Esophagus mucosa (tissue), 1 donor: Measurements from ENCODE around the gene DDX4. TPM values are rescaled to one million over a fixed set of nuclear protein-coding genes. Genes with fewer than 3 reads are reported as not detected.

Experiments
- total RNA-seq: library from RNA; stranded (reverse); gene quantifications from one replicate; pipeline ENCODE4 v1.2.4, GENCODE V29; 2023
- donor health status: DM: yes; HTN: yes; CAD: no.

The DDX4 gene
- total RNA-seq, 1 donor from 2014 or later = not detected

Other genes with a start within 250 kb of the DDX4 start
- gene PLPP1, start 203.1 kb upstream of the DDX4 start, total RNA-seq = 16.2 TPM
- gene SLC38A9, start 25.7 kb upstream of the DDX4 start, total RNA-seq = 13.0 TPM
- gene IL31RA, start 113.3 kb downstream of the DDX4 start, total RNA-seq = 0.68 TPM